ENCODE data around the gene RBM20.

DNA sequence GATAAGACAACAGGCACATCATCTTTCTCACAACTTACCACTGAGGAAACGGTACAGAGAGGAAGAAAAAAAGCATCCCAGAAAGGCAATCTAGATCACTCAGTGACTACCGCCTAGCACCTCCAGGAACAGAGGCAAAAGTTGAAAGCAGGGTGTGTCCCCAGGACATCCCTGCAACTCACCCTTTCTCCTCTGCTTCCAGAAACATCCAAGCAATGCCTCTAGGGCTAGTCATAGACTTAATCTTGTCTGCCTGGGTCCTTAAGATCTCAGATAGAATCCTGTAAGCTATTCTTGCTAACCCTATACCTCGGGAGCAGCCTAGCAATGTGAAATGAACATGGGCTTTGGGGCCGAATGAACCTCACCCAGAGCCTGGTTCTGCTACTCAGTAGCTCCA, 208.8 kb downstream of the RBM20 start:
- TF ChIP-seq CTCF (IDR thresholded peaks at IDR 0.05) (no peak), POLR2A (IDR thresholded peaks at IDR 0.05) (no peak), POLR2AphosphoS5 (IDR thresholded peaks at IDR 0.05) (no peak)

All from breast epithelium (tissue), 3 donors.